ENCODE data around the gene ARL8A.

GRCh38 chr1:202146993-202147392, 2.5 kb upstream of the ARL8A start:
- TF ChIP-seq POLR2AphosphoS5 (IDR thresholded peaks at IDR 0.05; ENCODE audit: low read depth, low read length) (no peak), CTCF (IDR thresholded peaks at IDR 0.05 in 2 of 3, conservative IDR thresholded peaks at IDR 0.05 in 1 of 3; ENCODE audit: borderline replicate concordance in 1 of 3, insufficient read depth in 1 of 3, low read depth in 2 of 3, low read length in 2 of 3) (no peak), SRF (IDR thresholded peaks at IDR 0.05; ENCODE audit: low read depth) (no peak), EZH2phosphoT487 (IDR thresholded peaks at IDR 0.05; ENCODE audit: borderline replicate concordance) (no peak), SP1 (IDR thresholded peaks at IDR 0.05; ENCODE audit: low read depth) (no peak), POLR2A (IDR thresholded peaks at IDR 0.05; ENCODE audit: borderline replicate concordance, extremely low read depth, insufficient read depth, insufficient read length) (no peak), MAX (IDR thresholded peaks at IDR 0.05) (no peak), EZH2 (IDR thresholded peaks at IDR 0.05) (no peak), JUND (IDR thresholded peaks at IDR 0.05) (no peak), RAD21 (IDR thresholded peaks at IDR 0.05; ENCODE audit: low read depth) (no peak), EGR1 (IDR thresholded peaks at IDR 0.05; ENCODE audit: low read depth) (no peak), ATF3 (IDR thresholded peaks at IDR 0.05) (no peak), ELF1 (IDR thresholded peaks at IDR 0.05; ENCODE audit: borderline replicate concordance, low read depth) (no peak)
